RWPE1 (cell line): Measurements from ENCODE around the gene ZNF524.

ENCODE experiments used
- CTCF ChIA-PET: fragments of 350-600 bp; sonication (Branson Sonifier 250); formaldehyde crosslinking; extraction: SDS; loops from one replicate; lab custom pipeline; 2021; lab: Yijun Ruan, JAX
- POLR2A ChIA-PET: fragments of 400-600 bp; formaldehyde crosslinking; extraction: SDS; loops from one replicate; lab custom pipeline; 2020; ENCODE audit warnings: antibody characterized with exemption; ENCODE audit not compliant: low non-redundant PET; lab: Yijun Ruan, JAX
- DNase-seq: peaks from one replicate; pipeline ENCODE4 v3.0.0; 2012; ENCODE audit warnings: low spot score
- H3K27ac ChIP-seq: fragments of 450-650 bp; 2 replicates; pipeline ENCODE4 v1.5.1; 2017
- CTCF ChIP-seq: fragments of 450-650 bp; conservative IDR thresholded peaks from 2 replicates; pipeline ENCODE4 v1.5.1; 2017; ENCODE audit warnings: low read depth, mild to moderate bottlenecking

Gene ZNF524

GRCh38 chr19:55644842-55645511, 44.9 kb downstream of the ZNF524 start:
- DNase-seq: no peak
- POLR2A ChIA-PET: no interaction called here
- TF ChIP-seq CTCF: no peak
- CTCF ChIA-PET: interaction anchor here (0.6 kb wide), 1 partner anchor 44 kb away, joined by 3 read pairs; no protein-coding TSS in a partner anchor
- H3K27ac ChIP-seq: peak overlapping the region; percentile 96

- no peak for DNase-seq
- TF ChIP-seq CTCF: no peak
- H3K27ac ChIP-seq: peak overlapping the region; percentile 96
- CTCF ChIA-PET: interaction anchor here (0.6 to 0.8 kb wide), 2 partner anchors 28 to 45 kb away, joined by 3 to 4 read pairs; no protein-coding TSS in a partner anchor
- POLR2A ChIA-PET: interaction anchor here (0.5 kb wide), 1 partner anchor 179 kb away, joined by 3 read pairs; no protein-coding TSS in a partner anchor
These were observed 45.4 kb downstream of the ZNF524 start for GRCh38 chr19:55645512-55645881.

- CTCF ChIA-PET: interaction anchor here (0.6 kb wide), 1 partner anchor 16 kb away, joined by 4 read pairs; no protein-coding TSS in a partner anchor
- TF ChIP-seq CTCF: no peak
- DNase-seq: no peak
- POLR2A ChIA-PET: no interaction called here
- H3K27ac ChIP-seq: peak overlapping the region; percentile 96
These were observed 47.0 kb downstream of the ZNF524 start for GRCh38 chr19:55646889-55647731.

- TF ChIP-seq CTCF: no peak
- DNase-seq: peak; percentile 67
- CTCF ChIA-PET: interaction anchor here (0.6 kb wide), 1 partner anchor 17 kb away, joined by 4 read pairs; no protein-coding TSS in a partner anchor
- POLR2A ChIA-PET: no interaction called here
- peak within 1 kb of the TSS; percentile 96 for H3K27ac ChIP-seq
These were observed 47.9 kb downstream of the ZNF524 start, which contains the start of gene CCDC106 for GRCh38 chr19:55647732-55648584. TSS of gene CCDC106 (plus strand) at chr19:55648212. CDS start at chr19:55649047, 835 bp downstream.

- no peak for DNase-seq
- ChIA-PET POLR2A (no interaction called here), CTCF (interaction anchor here (0.6 to 0.7 kb wide), 2 partner anchors 40 to 575 kb away, joined by 4 to 5 read pairs; no protein-coding TSS in a partner anchor)
- H3K27ac ChIP-seq: peak overlapping the region; percentile 96
- no peak for TF ChIP-seq CTCF
These were observed 48.6 kb downstream of the ZNF524 start for GRCh38 chr19:55648585-55649267.
